ENCODE measurements around the gene SLC12A4.
"Not testable (repeated sequence)": the region's sequence is repeated elsewhere in the genome, so short reads cannot be mapped to it uniquely, and the experiment has no call there.

The SLC12A4 gene

GRCh38 chr16:67989322-67990017 is 21.0 kb upstream of the SLC12A4 start:
- no peak for DNase-seq
- intact Hi-C loops (cut with DNase I): no loop called here

- intact Hi-C loops (cut with DNase I): no loop called here
- no peak for DNase-seq
Measured at GRCh38 chr16:67988675-67989074, 20.2 kb upstream of the SLC12A4 start.

- intact Hi-C loops (cut with DNase I): no loop called here
- DNase-seq: peak in 11 of 42 donors; percentile 19 to 59 (median 27)
Measured at GRCh38 chr16:67987460-67988160, 19.2 kb upstream of the SLC12A4 start.

- intact Hi-C loops (cut with DNase I): no loop called here
- no peak for DNase-seq
Measured at GRCh38 chr16:67986949-67987348, 18.5 kb upstream of the SLC12A4 start.

- DNase-seq: no peak
- intact Hi-C loops (cut with DNase I): no loop called here
Measured at GRCh38 chr16:67982011-67982696, 13.7 kb upstream of the SLC12A4 start.

- intact Hi-C loops (cut with DNase I): no loop called here
- DNase-seq: no peak
Measured at GRCh38 chr16:67979955-67980678, 11.7 kb upstream of the SLC12A4 start, which contains the start of gene DPEP3. TSS of gene DPEP3 (minus strand) at chr16:67980499. CDS start at chr16:67980380, 119 bp downstream.

GRCh38 chr16:67977469-67978227 is 9.2 kb upstream of the SLC12A4 start:
- DNase-seq: no peak
- intact Hi-C loops (cut with DNase I): no loop called here

GRCh38 chr16:67977005-67977404 is 8.6 kb upstream of the SLC12A4 start:
- intact Hi-C loops (cut with DNase I): no loop called here

GRCh38 chr16:67976205-67976604 is 7.8 kb upstream of the SLC12A4 start:
- intact Hi-C loops (cut with DNase I): no loop called here
- DNase-seq: no peak

More at GRCh38 chr16:67977005-67977404, 8.6 kb upstream of the SLC12A4 start:
- DNase-seq: no peak

- DNase-seq: no peak
- intact Hi-C loops (cut with DNase I): no loop called here
Measured at GRCh38 chr16:67975321-67976105, 7.1 kb upstream of the SLC12A4 start.

- intact Hi-C loops (cut with DNase I); DNase-seq: not testable (repeated sequence)
Measured at GRCh38 chr16:67972285-67972684, 3.8 kb upstream of the SLC12A4 start.

GRCh38 chr16:67971111-67971510 is 2.7 kb upstream of the SLC12A4 start:
- intact Hi-C loops (cut with DNase I): no loop called here
- no peak for DNase-seq

GRCh38 chr16:67969254-67970039 is 1.0 kb upstream of the SLC12A4 start:
- intact Hi-C loops (cut with DNase I): no loop called here
- no peak for DNase-seq

GRCh38 chr16:67967958-67968399 is 458 bp downstream of the SLC12A4 start:
- intact Hi-C loops (cut with DNase I): no loop called here
- peak in 6 of 42 donors; percentile 14 to 56 (median 36) for DNase-seq

- intact Hi-C loops (cut with DNase I): no loop called here
- no peak for DNase-seq
Measured at GRCh38 chr16:67967183-67967957, 1.1 kb downstream of the SLC12A4 start.

- no peak for DNase-seq
- intact Hi-C loops (cut with DNase I): no loop called here
Measured at GRCh38 chr16:67966549-67967182, 1.8 kb downstream of the SLC12A4 start.
